ENCODE data around the gene XPO1.
"Not testable (repeated sequence)": the region's sequence is repeated elsewhere in the genome, so short reads cannot be mapped to it uniquely, and the experiment has no call there.

XPO1 gene

GRCh38 chr2:61550375-61551209 lies 12.4 kb upstream of the XPO1 start:
- H3K27me3 ChIP-seq (ENCODE audit: insufficient read depth, low read length), result no peaks in the 10 kb centered on the region
- no peak overlapping the region for H2AFZ ChIP-seq (ENCODE audit: low read depth, low read length)
- H3K9me3 ChIP-seq (ENCODE audit: low read length), result no peaks in the 10 kb centered on the region
- no peak overlapping the region for H3K4me3 ChIP-seq (ENCODE audit: low read length)
- no peaks in the 10 kb centered on the region for H3K36me3 ChIP-seq (ENCODE audit: insufficient read depth, low read length)
- no peaks in the 10 kb centered on the region for H3K4me1 ChIP-seq (ENCODE audit: insufficient read depth, low read length)

- no peaks in the 10 kb centered on the region for H3K36me3 ChIP-seq (ENCODE audit: insufficient read depth, low read length)
- H3K27me3 ChIP-seq (ENCODE audit: insufficient read depth, low read length), result no peaks in the 10 kb centered on the region
- no peaks in the 10 kb centered on the region for H3K4me1 ChIP-seq (ENCODE audit: insufficient read depth, low read length)
- H3K9me3 ChIP-seq (ENCODE audit: low read length), result no peaks in the 10 kb centered on the region
- H3K4me3 ChIP-seq (ENCODE audit: low read length), result no peak overlapping the region
- H2AFZ ChIP-seq (ENCODE audit: low read depth, low read length), result no peak overlapping the region
Measured at GRCh38 chr2:61549546-61549945, 11.4 kb upstream of the XPO1 start.

GRCh38 chr2:61543062-61543461 lies 4.9 kb upstream of the XPO1 start:
- no peaks in the 10 kb centered on the region for H3K9me3 ChIP-seq (ENCODE audit: low read length)
- no peak overlapping the region for H2AFZ ChIP-seq (ENCODE audit: low read depth, low read length)
- H3K27me3 ChIP-seq (ENCODE audit: insufficient read depth, low read length), result no peaks in the 10 kb centered on the region
- H3K36me3 ChIP-seq (ENCODE audit: insufficient read depth, low read length), result no peaks in the 10 kb centered on the region
- H3K4me3 ChIP-seq (ENCODE audit: low read length), result no peak overlapping the region
- peaks cover 5% of the 10 kb centered on the region for H3K4me1 ChIP-seq (ENCODE audit: insufficient read depth, low read length)

GRCh38 chr2:61540167-61540566 lies 2.0 kb upstream of the XPO1 start:
- H3K9me3 ChIP-seq (ENCODE audit: low read length); H3K4me1 ChIP-seq (ENCODE audit: insufficient read depth, low read length); H3K36me3 ChIP-seq (ENCODE audit: insufficient read depth, low read length); H2AFZ ChIP-seq (ENCODE audit: low read depth, low read length); H3K27me3 ChIP-seq (ENCODE audit: insufficient read depth, low read length); H3K4me3 ChIP-seq (ENCODE audit: low read length): not testable (repeated sequence)

GRCh38 chr2:61538920-61539520 lies 864 bp upstream of the XPO1 start:
- Histone ChIP-seq H3K4me3 (ENCODE audit: low read length) (peak overlapping the region; percentile 67), H3K27me3 (ENCODE audit: insufficient read depth, low read length) (no peaks in the 10 kb centered on the region), H3K36me3 (ENCODE audit: insufficient read depth, low read length) (peaks cover 2% of the 10 kb centered on the region), H2AFZ (ENCODE audit: low read depth, low read length) (peak overlapping the region; percentile 79), H3K4me1 (ENCODE audit: insufficient read depth, low read length) (peaks cover 13% of the 10 kb centered on the region), H3K9me3 (ENCODE audit: low read length) (no peaks in the 10 kb centered on the region)

- Histone ChIP-seq H3K4me3 (ENCODE audit: low read length) (peak overlapping the region; percentile 75), H3K9me3 (ENCODE audit: low read length) (no peaks in the 10 kb centered on the region), H3K36me3 (ENCODE audit: insufficient read depth, low read length) (peaks cover 7% of the 10 kb centered on the region), H2AFZ (ENCODE audit: low read depth, low read length) (no peak overlapping the region), H3K27me3 (ENCODE audit: insufficient read depth, low read length) (no peaks in the 10 kb centered on the region), H3K4me1 (ENCODE audit: insufficient read depth, low read length) (peaks cover 19% of the 10 kb centered on the region)
Measured at GRCh38 chr2:61537950-61538199, 281 bp downstream of the XPO1 start.

GRCh38 chr2:61537277-61537949 lies 743 bp downstream of the XPO1 start:
- peaks cover 9% of the 10 kb centered on the region for H3K36me3 ChIP-seq (ENCODE audit: insufficient read depth, low read length)
- no peaks in the 10 kb centered on the region for H3K27me3 ChIP-seq (ENCODE audit: insufficient read depth, low read length)
- no peak overlapping the region for H2AFZ ChIP-seq (ENCODE audit: low read depth, low read length)
- no peaks in the 10 kb centered on the region for H3K9me3 ChIP-seq (ENCODE audit: low read length)
- peak overlapping the region; percentile 75 for H3K4me3 ChIP-seq (ENCODE audit: low read length)
- peaks cover 23% of the 10 kb centered on the region for H3K4me1 ChIP-seq (ENCODE audit: insufficient read depth, low read length)

- Histone ChIP-seq H3K4me3 (ENCODE audit: low read length) (peak overlapping the region; percentile 75), H3K9me3 (ENCODE audit: low read length) (no peaks in the 10 kb centered on the region), H3K36me3 (ENCODE audit: insufficient read depth, low read length) (peaks cover 12% of the 10 kb centered on the region), H3K4me1 (ENCODE audit: insufficient read depth, low read length) (peaks cover 26% of the 10 kb centered on the region), H3K27me3 (ENCODE audit: insufficient read depth, low read length) (no peaks in the 10 kb centered on the region), H2AFZ (ENCODE audit: low read depth, low read length) (no peak overlapping the region)
Measured at GRCh38 chr2:61536572-61537276, 1.4 kb downstream of the XPO1 start.

- Histone ChIP-seq H3K27me3 (ENCODE audit: insufficient read depth, low read length) (no peaks in the 10 kb centered on the region), H2AFZ (ENCODE audit: low read depth, low read length) (no peak overlapping the region), H3K36me3 (ENCODE audit: insufficient read depth, low read length) (peaks cover 18% of the 10 kb centered on the region), H3K9me3 (ENCODE audit: low read length) (no peaks in the 10 kb centered on the region), H3K4me1 (ENCODE audit: insufficient read depth, low read length) (peaks cover 30% of the 10 kb centered on the region), H3K4me3 (ENCODE audit: low read length) (peak overlapping the region; percentile 75)
Measured at GRCh38 chr2:61536180-61536571, 2.0 kb downstream of the XPO1 start.

GRCh38 chr2:61535449-61535848 lies 2.7 kb downstream of the XPO1 start:
- Histone ChIP-seq H2AFZ (ENCODE audit: low read depth, low read length) (no peak overlapping the region), H3K9me3 (ENCODE audit: low read length) (no peaks in the 10 kb centered on the region), H3K4me3 (ENCODE audit: low read length) (peak overlapping the region; percentile 75), H3K36me3 (ENCODE audit: insufficient read depth, low read length) (peaks cover 22% of the 10 kb centered on the region), H3K4me1 (ENCODE audit: insufficient read depth, low read length) (peaks cover 37% of the 10 kb centered on the region), H3K27me3 (ENCODE audit: insufficient read depth, low read length) (no peaks in the 10 kb centered on the region)

- no peaks in the 10 kb centered on the region for H3K9me3 ChIP-seq (ENCODE audit: low read length)
- peaks cover 42% of the 10 kb centered on the region for H3K4me1 ChIP-seq (ENCODE audit: insufficient read depth, low read length)
- H3K36me3 ChIP-seq (ENCODE audit: insufficient read depth, low read length), result peaks cover 23% of the 10 kb centered on the region
- H2AFZ ChIP-seq (ENCODE audit: low read depth, low read length), result no peak overlapping the region
- peak overlapping the region; percentile 75 for H3K4me3 ChIP-seq (ENCODE audit: low read length)
- H3K27me3 ChIP-seq (ENCODE audit: insufficient read depth, low read length), result no peaks in the 10 kb centered on the region
Measured at GRCh38 chr2:61534926-61535325, 3.2 kb downstream of the XPO1 start.

- no peak overlapping the region for H2AFZ ChIP-seq (ENCODE audit: low read depth, low read length)
- H3K4me1 ChIP-seq (ENCODE audit: insufficient read depth, low read length), result peaks cover 44% of the 10 kb centered on the region
- no peaks in the 10 kb centered on the region for H3K9me3 ChIP-seq (ENCODE audit: low read length)
- no peaks in the 10 kb centered on the region for H3K27me3 ChIP-seq (ENCODE audit: insufficient read depth, low read length)
- peak overlapping the region; percentile 18 for H3K4me3 ChIP-seq (ENCODE audit: low read length)
- peaks cover 56% of the 10 kb centered on the region for H3K36me3 ChIP-seq (ENCODE audit: insufficient read depth, low read length)
Measured at GRCh38 chr2:61530749-61531148, 7.4 kb downstream of the XPO1 start.

Measured in neuron (in vitro differentiated cells).